IPS-18a (cell line): ENCODE measurements around the gene KCNK13.
"Not testable (repeated sequence)": the region's sequence is repeated elsewhere in the genome, so short reads cannot be mapped to it uniquely, and the experiment has no call there.

ENCODE experiments used
- H3K27ac ChIP-seq: one replicate; pipeline ENCODE4 v1.5.1; 2013; ENCODE audit warnings: low read length
- H3K27me3 ChIP-seq: one replicate; pipeline ENCODE4 v1.6.1; 2013; ENCODE audit warnings: mild to moderate bottlenecking, low read length; ENCODE audit not compliant: control insufficient read depth, insufficient read depth
- H3K36me3 ChIP-seq: one replicate; pipeline ENCODE4 v1.6.1; 2013; ENCODE audit warnings: low read depth, low read length; ENCODE audit not compliant: control insufficient read depth
- H3K4me1 ChIP-seq: one replicate; pipeline ENCODE4 v1.6.1; 2013; ENCODE audit warnings: low read depth, low read length; ENCODE audit not compliant: control insufficient read depth
- H3K4me3 ChIP-seq: one replicate; pipeline ENCODE4 v1.5.1; 2013; ENCODE audit warnings: low read length
- H3K9ac ChIP-seq: one replicate; pipeline ENCODE4 v1.6.1; 2013; ENCODE audit warnings: mild to moderate bottlenecking, low read length, moderate library complexity
- H3K9me3 ChIP-seq: one replicate; pipeline ENCODE4 v1.6.1; 2013; ENCODE audit warnings: low read depth, low read length; ENCODE audit not compliant: control insufficient read depth

Gene KCNK13

GRCh38 chr14:90204516-90204915 is 142.7 kb downstream of the KCNK13 start:
- Histone ChIP-seq H3K9me3 (no peaks in the 10 kb centered on the region), H3K27ac (no peak overlapping the region), H3K9ac (no peak overlapping the region), H3K4me1 (no peaks in the 10 kb centered on the region), H3K4me3 (no peak overlapping the region), H3K27me3 (no peaks in the 10 kb centered on the region), H3K36me3 (no peaks in the 10 kb centered on the region)

- Histone ChIP-seq H3K9me3 (peaks cover 7% of the 10 kb centered on the region), H3K4me3 (no peak overlapping the region), H3K4me1 (no peaks in the 10 kb centered on the region), H3K36me3 (no peaks in the 10 kb centered on the region), H3K9ac (no peak overlapping the region), H3K27ac (no peak overlapping the region), H3K27me3 (no peaks in the 10 kb centered on the region)
Measured at GRCh38 chr14:90213099-90213748, 151.4 kb downstream of the KCNK13 start.

GRCh38 chr14:90228478-90228877 is 166.7 kb downstream of the KCNK13 start:
- H3K4me1 ChIP-seq: no peaks in the 10 kb centered on the region
- H3K36me3 ChIP-seq: no peaks in the 10 kb centered on the region
- H3K9ac ChIP-seq: no peak overlapping the region
- peaks cover 4% of the 10 kb centered on the region for H3K27me3 ChIP-seq
- H3K4me3 ChIP-seq: no peak overlapping the region
- no peaks in the 10 kb centered on the region for H3K9me3 ChIP-seq
- H3K27ac ChIP-seq: no peak overlapping the region

GRCh38 chr14:90229942-90230341 is 168.1 kb downstream of the KCNK13 start:
- not testable (repeated sequence) for H3K36me3 ChIP-seq, H3K4me1 ChIP-seq, H3K4me3 ChIP-seq, H3K9me3 ChIP-seq, H3K27ac ChIP-seq, H3K9ac ChIP-seq
- peaks cover 19% of the 10 kb centered on the region for H3K27me3 ChIP-seq
